Measurements from ENCODE around the gene GABRA1.

- TF ChIP-seq, protein P1, sequence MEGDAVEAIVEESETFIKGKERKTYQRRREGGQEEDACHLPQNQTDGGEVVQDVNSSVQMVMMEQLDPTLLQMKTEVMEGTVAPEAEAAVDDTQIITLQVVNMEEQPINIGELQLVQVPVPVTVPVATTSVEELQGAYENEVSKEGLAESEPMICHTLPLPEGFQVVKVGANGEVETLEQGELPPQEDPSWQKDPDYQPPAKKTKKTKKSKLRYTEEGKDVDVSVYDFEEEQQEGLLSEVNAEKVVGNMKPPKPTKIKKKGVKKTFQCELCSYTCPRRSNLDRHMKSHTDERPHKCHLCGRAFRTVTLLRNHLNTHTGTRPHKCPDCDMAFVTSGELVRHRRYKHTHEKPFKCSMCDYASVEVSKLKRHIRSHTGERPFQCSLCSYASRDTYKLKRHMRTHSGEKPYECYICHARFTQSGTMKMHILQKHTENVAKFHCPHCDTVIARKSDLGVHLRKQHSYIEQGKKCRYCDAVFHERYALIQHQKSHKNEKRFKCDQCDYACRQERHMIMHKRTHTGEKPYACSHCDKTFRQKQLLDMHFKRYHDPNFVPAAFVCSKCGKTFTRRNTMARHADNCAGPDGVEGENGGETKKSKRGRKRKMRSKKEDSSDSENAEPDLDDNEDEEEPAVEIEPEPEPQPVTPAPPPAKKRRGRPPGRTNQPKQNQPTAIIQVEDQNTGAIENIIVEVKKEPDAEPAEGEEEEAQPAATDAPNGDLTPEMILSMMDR (IDR thresholded peaks at IDR 0.05; ENCODE audit: low read depth, low read length, poor library complexity, severe bottlenecking) = no peak
- TF ChIP-seq EZH2phosphoT487 (IDR thresholded peaks at IDR 0.05; ENCODE audit: borderline replicate concordance, low read length) = no peak
Measured at GRCh38 chr5:161921781-161922180, 73.9 kb downstream of the GABRA1 start.
